HFF-Myc (cell line): Measurements from ENCODE around the gene PCDHGA8.
"Not testable (repeated sequence)": the region's sequence is repeated elsewhere in the genome, so short reads cannot be mapped to it uniquely, and the experiment has no call there.

Experiments
- DNase-seq: peaks from one replicate; pipeline ENCODE4 v3.0.0-alpha.2; 2011; ENCODE audit warnings: low read depth; ENCODE audit errors: extremely low read depth
- H3K4me3 ChIP-seq: replicated peaks from 2 replicates; pipeline ENCODE4 v1.5.1; 2011; ENCODE audit warnings: low read depth, mild to moderate bottlenecking, control low read depth, low read length
- TF ChIP-seq, protein P1 (sequence below): IDR thresholded peaks from 2 replicates; pipeline ENCODE4 v1.5.1; 2012; ENCODE audit warnings: mild to moderate bottlenecking, low read depth, low read length, control low read depth; ENCODE audit errors: missing control alignments

The PCDHGA8 gene

DNA sequence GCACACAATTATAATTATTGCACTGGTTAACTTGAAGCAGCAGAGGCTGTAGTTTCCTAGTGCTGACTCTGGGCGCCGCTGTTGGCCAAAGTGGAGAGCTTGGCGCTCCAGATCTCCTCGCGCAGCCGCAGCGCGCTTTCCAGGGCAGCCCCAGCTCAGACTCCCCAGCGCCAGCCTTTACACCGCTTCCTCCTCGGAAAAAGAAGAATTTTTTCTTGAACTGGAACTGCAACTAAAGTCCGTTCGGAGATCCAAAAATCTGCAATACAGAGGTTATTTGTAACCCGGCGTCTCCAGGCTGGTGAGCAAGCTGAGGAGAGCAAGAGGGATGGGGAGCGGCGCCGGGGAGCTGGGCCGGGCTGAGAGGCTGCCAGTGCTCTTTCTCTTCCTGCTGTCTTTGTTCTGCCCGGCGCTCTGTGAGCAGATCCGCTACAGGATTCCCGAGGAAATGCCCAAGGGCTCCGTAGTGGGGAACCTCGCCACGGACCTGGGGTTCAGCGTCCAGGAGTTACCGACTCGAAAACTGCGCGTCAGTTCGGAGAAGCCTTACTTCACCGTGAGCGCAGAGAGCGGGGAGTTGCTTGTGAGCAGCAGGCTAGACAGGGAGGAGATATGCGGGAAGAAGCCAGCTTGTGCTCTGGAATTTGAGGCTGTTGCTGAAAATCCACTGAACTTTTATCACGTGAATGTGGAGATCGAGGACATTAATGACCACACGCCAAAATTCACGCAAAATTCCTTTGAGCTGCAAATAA is 4.7 kb upstream of the PCDHGA8 start, which contains the start of gene PCDHGB4:
PCDHGB4 (plus strand) TSS at position 142 of the 755 bp plus-strand sequence; CDS start at position 329, 187 bp downstream.
- H3K4me3 ChIP-seq = peak within 1 kb of the TSS; percentile 25; the same call in 1 of the 2 replicates
- TF ChIP-seq, protein P1, sequence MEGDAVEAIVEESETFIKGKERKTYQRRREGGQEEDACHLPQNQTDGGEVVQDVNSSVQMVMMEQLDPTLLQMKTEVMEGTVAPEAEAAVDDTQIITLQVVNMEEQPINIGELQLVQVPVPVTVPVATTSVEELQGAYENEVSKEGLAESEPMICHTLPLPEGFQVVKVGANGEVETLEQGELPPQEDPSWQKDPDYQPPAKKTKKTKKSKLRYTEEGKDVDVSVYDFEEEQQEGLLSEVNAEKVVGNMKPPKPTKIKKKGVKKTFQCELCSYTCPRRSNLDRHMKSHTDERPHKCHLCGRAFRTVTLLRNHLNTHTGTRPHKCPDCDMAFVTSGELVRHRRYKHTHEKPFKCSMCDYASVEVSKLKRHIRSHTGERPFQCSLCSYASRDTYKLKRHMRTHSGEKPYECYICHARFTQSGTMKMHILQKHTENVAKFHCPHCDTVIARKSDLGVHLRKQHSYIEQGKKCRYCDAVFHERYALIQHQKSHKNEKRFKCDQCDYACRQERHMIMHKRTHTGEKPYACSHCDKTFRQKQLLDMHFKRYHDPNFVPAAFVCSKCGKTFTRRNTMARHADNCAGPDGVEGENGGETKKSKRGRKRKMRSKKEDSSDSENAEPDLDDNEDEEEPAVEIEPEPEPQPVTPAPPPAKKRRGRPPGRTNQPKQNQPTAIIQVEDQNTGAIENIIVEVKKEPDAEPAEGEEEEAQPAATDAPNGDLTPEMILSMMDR = peak; percentile 41
- DNase-seq = not testable (repeated sequence)

DNA sequence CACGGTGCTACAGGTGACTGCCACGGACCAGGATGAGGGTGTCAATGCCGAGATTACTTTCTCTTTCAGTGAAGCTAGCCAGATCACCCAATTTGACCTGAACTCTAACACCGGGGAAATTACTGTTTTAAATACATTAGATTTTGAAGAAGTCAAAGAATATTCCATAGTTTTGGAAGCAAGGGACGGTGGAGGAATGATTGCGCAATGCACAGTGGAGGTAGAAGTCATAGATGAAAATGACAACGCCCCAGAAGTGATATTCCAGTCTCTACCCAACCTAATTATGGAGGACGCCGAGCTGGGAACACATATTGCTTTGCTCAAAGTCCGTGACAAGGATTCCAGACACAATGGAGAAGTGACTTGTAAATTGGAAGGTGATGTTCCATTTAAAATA is 3.8 kb upstream of the PCDHGA8 start:
- TF ChIP-seq, protein P1 = no peak
- H3K4me3 ChIP-seq = no peak overlapping the region
- no peak for DNase-seq

DNA sequence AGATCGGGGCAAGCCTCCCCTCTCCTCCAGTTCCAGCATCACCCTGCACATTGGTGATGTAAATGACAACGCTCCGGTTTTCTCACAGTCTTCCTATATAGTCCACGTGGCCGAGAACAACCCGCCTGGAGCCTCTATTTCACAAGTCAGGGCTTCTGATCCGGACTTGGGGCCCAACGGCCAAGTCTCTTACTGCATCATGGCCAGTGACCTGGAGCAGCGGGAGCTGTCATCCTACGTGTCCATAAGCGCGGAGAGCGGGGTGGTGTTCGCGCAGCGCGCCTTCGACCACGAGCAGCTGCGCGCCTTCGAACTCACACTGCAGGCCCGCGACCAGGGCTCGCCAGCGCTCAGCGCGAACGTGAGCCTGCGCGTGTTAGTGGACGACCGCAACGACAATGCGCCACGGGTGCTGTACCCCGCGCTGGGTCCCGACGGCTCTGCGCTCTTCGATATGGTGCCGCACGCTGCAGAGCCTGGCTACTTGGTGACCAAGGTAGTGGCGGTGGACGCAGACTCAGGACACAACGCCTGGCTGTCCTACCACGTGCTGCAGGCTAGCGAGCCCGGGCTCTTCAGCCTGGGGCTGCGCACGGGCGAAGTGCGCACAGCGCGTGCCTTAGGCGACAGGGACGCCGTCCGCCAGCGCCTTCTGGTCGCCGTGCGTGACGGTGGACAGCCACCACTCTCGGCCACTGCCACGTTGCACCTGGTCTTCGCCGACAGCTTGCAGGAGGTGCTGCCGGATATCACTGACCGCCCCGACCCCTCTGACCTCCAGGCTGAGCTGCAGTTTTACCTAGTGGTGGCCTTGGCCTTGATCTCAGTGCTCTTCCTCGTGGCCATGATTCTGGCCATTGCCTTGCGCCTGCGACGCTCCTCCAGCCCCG is 3.0 kb upstream of the PCDHGA8 start:
- TF ChIP-seq, protein P1 = no peak
- no peak overlapping the region for H3K4me3 ChIP-seq
- no peak for DNase-seq

DNA sequence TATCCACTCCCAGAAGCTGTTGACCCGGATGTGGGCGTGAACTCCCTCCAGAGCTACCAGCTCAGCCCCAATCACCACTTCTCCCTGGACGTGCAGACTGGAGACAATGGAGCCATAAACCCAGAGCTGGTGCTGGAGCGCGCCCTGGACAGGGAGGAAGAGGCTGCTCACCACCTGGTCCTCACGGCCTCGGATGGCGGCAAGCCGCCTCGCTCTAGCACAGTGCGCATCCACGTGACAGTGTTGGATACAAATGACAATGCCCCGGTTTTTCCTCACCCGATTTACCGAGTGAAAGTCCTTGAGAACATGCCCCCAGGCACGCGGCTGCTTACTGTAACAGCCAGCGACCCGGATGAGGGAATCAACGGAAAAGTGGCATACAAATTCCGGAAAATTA is 834 bp downstream of the PCDHGA8 start:
- DNase-seq = no peak
- TF ChIP-seq, protein P1 = no peak
- no peak overlapping the region for H3K4me3 ChIP-seq

DNA sequence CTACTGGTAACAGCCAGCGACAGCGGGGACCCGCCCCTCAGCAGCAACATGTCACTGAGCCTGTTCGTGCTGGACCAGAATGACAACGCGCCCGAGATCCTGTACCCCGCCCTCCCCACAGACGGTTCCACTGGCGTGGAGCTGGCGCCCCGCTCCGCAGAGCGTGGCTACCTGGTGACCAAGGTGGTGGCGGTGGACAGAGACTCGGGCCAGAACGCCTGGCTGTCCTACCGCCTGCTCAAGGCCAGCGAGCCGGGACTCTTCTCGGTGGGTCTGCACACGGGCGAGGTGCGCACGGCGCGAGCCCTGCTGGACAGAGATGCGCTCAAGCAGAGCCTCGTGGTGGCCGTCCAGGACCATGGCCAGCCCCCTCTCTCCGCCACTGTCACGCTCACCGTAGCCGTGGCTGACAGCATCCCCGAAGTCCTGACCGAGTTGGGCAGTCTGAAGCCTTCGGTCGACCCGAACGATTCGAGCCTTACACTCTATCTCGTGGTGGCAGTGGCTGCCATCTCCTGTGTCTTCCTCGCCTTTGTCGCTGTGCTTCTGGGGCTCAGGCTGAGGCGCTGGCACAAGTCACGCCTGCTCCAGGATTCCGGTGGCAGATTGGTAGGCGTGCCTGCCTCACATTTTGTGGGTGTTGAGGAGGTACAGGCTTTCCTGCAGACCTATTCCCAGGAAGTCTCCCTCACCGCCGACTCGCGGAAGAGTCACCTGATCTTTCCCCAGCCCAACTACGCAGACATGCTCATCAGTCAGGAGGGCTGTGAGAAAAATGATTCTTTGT is 2.2 kb downstream of the PCDHGA8 start:
- DNase-seq, H3K4me3 ChIP-seq: not testable (repeated sequence)

DNA sequence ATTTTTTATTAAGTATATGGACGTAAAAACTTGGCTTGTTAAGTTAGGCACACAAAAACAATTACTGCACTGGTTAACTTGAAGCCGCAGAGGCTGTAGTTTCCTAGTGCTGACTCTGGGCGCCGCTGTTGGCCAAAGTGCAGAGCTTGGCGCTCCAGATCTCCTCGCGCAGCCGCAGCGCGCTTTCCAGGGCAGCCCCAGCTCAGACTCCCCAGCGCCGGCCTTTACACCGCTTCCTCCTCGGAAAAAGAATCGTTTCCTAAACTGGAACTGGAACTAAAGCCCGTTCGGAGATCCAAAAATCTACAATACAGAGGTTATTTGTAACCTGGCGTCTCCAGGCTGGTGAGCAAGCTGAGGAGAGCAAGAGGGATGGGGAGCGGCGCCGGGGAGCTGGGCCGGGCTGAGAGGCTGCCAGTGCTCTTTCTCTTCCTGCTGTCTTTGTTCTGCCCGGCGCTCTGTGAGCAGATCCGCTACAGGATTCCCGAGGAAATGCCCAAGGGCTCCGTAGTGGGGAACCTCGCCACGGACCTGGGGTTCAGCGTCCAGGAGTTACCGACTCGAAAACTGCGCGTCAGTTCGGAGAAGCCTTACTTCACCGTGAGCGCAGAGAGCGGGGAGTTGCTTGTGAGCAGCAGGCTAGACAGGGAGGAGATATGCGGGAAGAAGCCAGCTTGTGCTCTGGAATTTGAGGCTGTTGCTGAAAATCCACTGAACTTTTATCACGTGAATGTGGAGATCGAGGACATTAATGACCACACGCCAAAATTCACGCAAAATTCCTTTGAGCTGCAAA is 5.5 kb downstream of the PCDHGA8 start, which contains the start of gene PCDHGB5:
PCDHGB5 (plus strand) TSS at position 192 of the 796 bp plus-strand sequence; CDS start at position 373, 181 bp downstream.
- TF ChIP-seq, protein P1 = peak; percentile 66
- not testable (repeated sequence) for DNase-seq
- H3K4me3 ChIP-seq = peak within 1 kb of the TSS; percentile 31
